ENCODE data around the gene ERRFI1.
A peak's percentile ranks its signal among the peaks of the same experiment; 100 is the strongest.

ERRFI1 gene

GRCh38 chr1:8002921-8003320, 23.2 kb downstream of the ERRFI1 start:
- DNase-seq (ENCODE audit: low spot score) = no peak

- DNase-seq (ENCODE audit: low spot score) = no peak
Measured at GRCh38 chr1:8002329-8002910, 23.7 kb downstream of the ERRFI1 start.

GRCh38 chr1:7995437-7995836, 30.7 kb downstream of the ERRFI1 start:
- no peak for DNase-seq (ENCODE audit: low spot score)

- DNase-seq (ENCODE audit: low spot score) = no peak
Measured at GRCh38 chr1:7994827-7995226, 31.3 kb downstream of the ERRFI1 start.

- no peak for DNase-seq (ENCODE audit: low spot score)
Measured at GRCh38 chr1:7993593-7994479, 32.3 kb downstream of the ERRFI1 start.

GRCh38 chr1:7992885-7993284, 33.2 kb downstream of the ERRFI1 start:
- DNase-seq (ENCODE audit: low spot score) = no peak

GRCh38 chr1:7991504-7992440, 34.3 kb downstream of the ERRFI1 start:
- no peak for DNase-seq (ENCODE audit: low spot score)

- no peak for DNase-seq (ENCODE audit: low spot score)
Measured at GRCh38 chr1:7989762-7990428, 36.2 kb downstream of the ERRFI1 start.

- DNase-seq (ENCODE audit: low spot score) = no peak
Measured at GRCh38 chr1:7988576-7988975, 37.5 kb downstream of the ERRFI1 start.

- no peak for DNase-seq (ENCODE audit: low spot score)
Measured at GRCh38 chr1:7987528-7987927, 38.6 kb downstream of the ERRFI1 start.

- no peak for DNase-seq (ENCODE audit: low spot score)
Measured at GRCh38 chr1:7985851-7986612, 40.1 kb downstream of the ERRFI1 start.

GRCh38 chr1:7984811-7985210, 41.3 kb downstream of the ERRFI1 start:
- DNase-seq (ENCODE audit: low spot score) = no peak

- no peak for DNase-seq (ENCODE audit: low spot score)
Measured at GRCh38 chr1:7983086-7983778, 42.9 kb downstream of the ERRFI1 start.

- DNase-seq (ENCODE audit: low spot score) = no peak
Measured at GRCh38 chr1:7980984-7981383, 45.1 kb downstream of the ERRFI1 start.

- peak; percentile 84 for DNase-seq (ENCODE audit: low spot score)
Measured at GRCh38 chr1:7975212-7975865, 50.8 kb downstream of the ERRFI1 start.

GRCh38 chr1:7973086-7973485, 53.0 kb downstream of the ERRFI1 start:
- no peak for DNase-seq (ENCODE audit: low spot score)

GRCh38 chr1:7972285-7972684, 53.8 kb downstream of the ERRFI1 start:
- no peak for DNase-seq (ENCODE audit: low spot score)

- no peak for DNase-seq (ENCODE audit: low spot score)
Measured at GRCh38 chr1:7971024-7971423, 55.1 kb downstream of the ERRFI1 start.

- DNase-seq (ENCODE audit: low spot score) = no peak
Measured at GRCh38 chr1:7970246-7970645, 55.9 kb downstream of the ERRFI1 start.

GRCh38 chr1:7967651-7968050, 58.5 kb downstream of the ERRFI1 start:
- DNase-seq (ENCODE audit: low spot score) = no peak
